HG03571 (cell line): ENCODE data around the gene THSD8.

ENCODE experiments used
- ATAC-seq: cut with Tn5 transposase; IDR thresholded peaks from one replicate; pipeline ENCODE4 v1.9.1; 2021; ENCODE audit not compliant: unreplicated experiment

Gene THSD8

GRCh38 chr19:12801466-12802266, at the start of gene THSD8, which contains the start of gene PRDX2:
THSD8 (plus strand) TSS chr19:12802069; CDS start chr19:12802072, 3 bp downstream.
PRDX2 (minus strand) TSS chr19:12801800; CDS start chr19:12801261, 539 bp downstream.
- no peak for ATAC-seq

- no peak for ATAC-seq
These were observed 47.2 kb upstream of the THSD8 start for GRCh38 chr19:12754465-12755196.

- ATAC-seq, result no peak
These were observed 45.6 kb upstream of the THSD8 start for GRCh38 chr19:12756150-12756883.

- no peak for ATAC-seq
These were observed 44.2 kb upstream of the THSD8 start for GRCh38 chr19:12757544-12758274.

- no peak for ATAC-seq
These were observed 42.2 kb upstream of the THSD8 start for GRCh38 chr19:12759686-12760085.

GRCh38 chr19:12763100-12763499, 38.8 kb upstream of the THSD8 start:
- no peak for ATAC-seq

GRCh38 chr19:12764698-12765097, 37.2 kb upstream of the THSD8 start:
- ATAC-seq, result no peak

- ATAC-seq, result no peak
These were observed 35.8 kb upstream of the THSD8 start for GRCh38 chr19:12766051-12766521.

- ATAC-seq, result no peak
These were observed 34.7 kb upstream of the THSD8 start for GRCh38 chr19:12767150-12767549.

- no peak for ATAC-seq
These were observed 34.2 kb upstream of the THSD8 start for GRCh38 chr19:12767666-12768065.

GRCh38 chr19:12769689-12770088, 32.2 kb upstream of the THSD8 start:
- ATAC-seq, result no peak

GRCh38 chr19:12770922-12771321, 30.9 kb upstream of the THSD8 start:
- no peak for ATAC-seq

GRCh38 chr19:12772323-12772722, 29.5 kb upstream of the THSD8 start:
- ATAC-seq, result no peak

- ATAC-seq, result no peak
These were observed 28.3 kb upstream of the THSD8 start for GRCh38 chr19:12773571-12773970.

GRCh38 chr19:12774588-12775555, 27.0 kb upstream of the THSD8 start, which contains the start of gene HOOK2:
HOOK2 (minus strand) TSS chr19:12775552; CDS start chr19:12775449, 103 bp downstream.
- ATAC-seq, result peak; percentile 2

GRCh38 chr19:12777217-12778016, 24.5 kb upstream of the THSD8 start:
- ATAC-seq, result no peak

- no peak for ATAC-seq
These were observed 23.6 kb upstream of the THSD8 start for GRCh38 chr19:12778017-12778904.

- ATAC-seq, result no peak
These were observed 23.0 kb upstream of the THSD8 start for GRCh38 chr19:12778905-12779161.
